IPS DF 6.9 (cell line): ENCODE results near the gene MPPED1.

Source experiments
- DNase-seq: peaks from one replicate; pipeline ENCODE4 v3.0.0-alpha.2; 2013; ENCODE audit warnings: low read depth, low spot score
- H3K27ac ChIP-seq: one replicate; pipeline ENCODE4 v1.5.1; 2013; ENCODE audit warnings: low read length, control low read depth
- H3K27me3 ChIP-seq: 2 replicates; pipeline ENCODE4 v1.6.1; 2013; ENCODE audit warnings: mild to moderate bottlenecking, low read length; ENCODE audit not compliant: control insufficient read depth, insufficient read depth
- H3K36me3 ChIP-seq: 2 replicates; pipeline ENCODE4 v1.6.1; 2013; ENCODE audit warnings: low read length; ENCODE audit not compliant: control insufficient read depth, insufficient read depth
- H3K4me1 ChIP-seq: 2 replicates; pipeline ENCODE4 v1.6.1; 2013; ENCODE audit warnings: low read length; ENCODE audit not compliant: control insufficient read depth, insufficient read depth
- H3K4me3 ChIP-seq: 2 replicates; pipeline ENCODE4 v1.5.1; 2013; ENCODE audit warnings: mild to moderate bottlenecking, low read length
- H3K9me3 ChIP-seq: 2 replicates; pipeline ENCODE4 v1.6.1; 2013; ENCODE audit warnings: low read length, inconsistent platforms; ENCODE audit not compliant: control insufficient read depth, insufficient read depth
- WGBS: extraction: QIAGEN DNeasy Blood & Tissue Kit; methylation state at CpG from one replicate; pipeline ENCODE4 v1.1.7; 2013; ENCODE audit warnings: mixed read lengths, missing lambda C conversion rate; ENCODE audit not compliant: insufficient read length, insufficient coverage; 5-methylcytosine and 5-hydroxymethylcytosine counted together

Gene MPPED1

DNA sequence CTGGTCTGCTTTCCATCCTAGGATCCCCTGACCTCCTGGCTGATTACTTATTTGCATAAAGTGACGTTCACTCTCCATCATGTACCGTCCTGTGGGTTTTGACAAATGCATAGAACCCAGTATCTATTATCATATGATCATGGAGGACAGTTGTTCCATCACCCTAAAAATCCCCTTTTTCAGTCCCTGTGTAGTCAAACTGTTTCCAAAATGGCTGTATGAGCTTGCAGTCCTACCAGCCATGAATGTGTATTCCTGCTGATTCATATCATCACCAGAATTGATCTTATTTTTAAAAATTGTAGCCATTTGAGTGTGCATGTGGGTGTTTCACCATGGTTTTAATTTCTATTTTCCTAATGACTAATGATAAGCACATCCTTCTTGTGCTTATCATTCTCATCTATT, 108.8 kb downstream of the MPPED1 start:
- Histone ChIP-seq H3K9me3 (no peaks in the 10 kb centered on the region), H3K4me3 (no peak overlapping the region), H3K27me3 (no peaks in the 10 kb centered on the region), H3K27ac (no peak overlapping the region), H3K4me1 (no peaks in the 10 kb centered on the region), H3K36me3 (no peaks in the 10 kb centered on the region)
- DNase-seq, result no peak
- no CpG with 5 or more reads among the region's 2 CpGs for WGBS

DNA sequence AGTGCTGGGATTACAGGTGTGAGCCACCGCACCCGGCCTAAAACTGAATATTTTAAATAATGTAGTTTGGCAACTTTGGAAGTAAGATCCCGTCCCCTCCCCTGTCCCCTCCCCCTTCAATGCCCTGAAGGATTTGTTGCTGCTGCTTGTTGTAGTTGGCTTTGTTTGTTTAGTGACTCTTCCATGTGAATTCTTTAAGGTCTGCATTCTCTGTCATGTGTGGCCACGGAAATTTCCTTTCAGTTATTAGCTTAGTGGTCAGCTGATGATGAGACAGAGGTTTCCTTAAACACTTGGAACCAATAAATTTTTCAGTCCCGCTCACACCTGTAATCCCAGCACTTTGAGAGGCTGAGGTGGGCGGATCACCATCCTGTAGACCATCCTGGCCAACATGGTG, 109.9 kb downstream of the MPPED1 start:
- H3K4me1 ChIP-seq, result no peaks in the 10 kb centered on the region
- WGBS, result no CpG with 5 or more reads among the region's 6 CpGs
- no peak overlapping the region for H3K27ac ChIP-seq
- no peaks in the 10 kb centered on the region for H3K36me3 ChIP-seq
- DNase-seq, result no peak
- H3K9me3 ChIP-seq, result no peaks in the 10 kb centered on the region
- H3K27me3 ChIP-seq, result no peaks in the 10 kb centered on the region
- H3K4me3 ChIP-seq, result no peak overlapping the region

GRCh38 chr22:43526117-43526655, 114.4 kb downstream of the MPPED1 start:
- WGBS, result no CpG with 5 or more reads among the region's 7 CpGs
- H3K36me3 ChIP-seq, result no peaks in the 10 kb centered on the region

GRCh38 chr22:43526946-43527345, 115.1 kb downstream of the MPPED1 start:
- DNase-seq, result no peak
- WGBS, result no CpG with 5 or more reads among the region's 5 CpGs
- Histone ChIP-seq H3K4me3 (no peak overlapping the region), H3K36me3 (no peaks in the 10 kb centered on the region), H3K4me1 (no peaks in the 10 kb centered on the region), H3K27me3 (no peaks in the 10 kb centered on the region), H3K27ac (no peak overlapping the region), H3K9me3 (no peaks in the 10 kb centered on the region)

More at GRCh38 chr22:43526117-43526655, 114.4 kb downstream of the MPPED1 start:
- no peaks in the 10 kb centered on the region for H3K27me3 ChIP-seq
- DNase-seq, result no peak
- no peak overlapping the region for H3K27ac ChIP-seq
- no peaks in the 10 kb centered on the region for H3K9me3 ChIP-seq
- no peaks in the 10 kb centered on the region for H3K4me1 ChIP-seq
- no peak overlapping the region for H3K4me3 ChIP-seq

DNA sequence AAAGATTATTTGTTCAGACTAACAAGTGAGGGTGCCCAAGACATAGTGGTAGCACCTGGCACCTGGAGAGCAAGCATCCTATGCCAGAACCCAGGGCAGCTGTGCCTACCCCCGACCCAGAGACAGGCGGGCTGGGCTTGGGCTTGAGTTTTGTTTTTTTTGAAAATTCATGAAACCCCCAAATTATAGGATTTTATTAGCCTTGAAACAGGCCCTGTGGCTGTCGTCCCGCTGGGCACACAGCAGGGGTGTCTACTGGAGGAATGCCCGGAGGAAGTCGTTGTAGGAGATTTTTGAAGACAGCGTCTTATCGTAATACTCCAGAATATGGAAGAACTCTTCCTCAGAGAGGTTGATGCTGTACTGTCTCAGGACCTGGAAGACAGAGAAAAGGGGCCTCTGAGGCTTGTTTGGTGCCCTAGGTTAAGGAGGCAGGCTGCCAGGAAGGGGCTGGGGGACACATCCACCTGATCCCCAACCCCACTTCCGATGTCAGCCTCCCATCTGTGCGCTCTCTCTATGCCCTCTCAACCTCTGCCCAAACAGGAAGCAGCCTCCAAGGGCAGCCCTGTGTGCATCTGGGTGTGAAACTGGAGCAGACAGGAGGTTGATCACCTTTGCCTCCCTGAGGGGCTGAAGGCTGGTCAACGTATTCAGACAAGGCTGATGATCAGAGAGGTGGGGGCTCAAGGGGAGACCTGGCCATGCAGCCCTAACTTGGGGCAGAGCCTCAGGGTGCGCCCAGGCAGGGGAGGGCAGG, 117.0 kb downstream of the MPPED1 start:
- WGBS, result no CpG with 5 or more reads among the region's 12 CpGs
- no peak for DNase-seq
- Histone ChIP-seq H3K36me3 (no peaks in the 10 kb centered on the region), H3K4me1 (no peaks in the 10 kb centered on the region), H3K27ac (no peak overlapping the region), H3K9me3 (no peaks in the 10 kb centered on the region), H3K4me3 (no peak overlapping the region), H3K27me3 (no peaks in the 10 kb centered on the region)

DNA sequence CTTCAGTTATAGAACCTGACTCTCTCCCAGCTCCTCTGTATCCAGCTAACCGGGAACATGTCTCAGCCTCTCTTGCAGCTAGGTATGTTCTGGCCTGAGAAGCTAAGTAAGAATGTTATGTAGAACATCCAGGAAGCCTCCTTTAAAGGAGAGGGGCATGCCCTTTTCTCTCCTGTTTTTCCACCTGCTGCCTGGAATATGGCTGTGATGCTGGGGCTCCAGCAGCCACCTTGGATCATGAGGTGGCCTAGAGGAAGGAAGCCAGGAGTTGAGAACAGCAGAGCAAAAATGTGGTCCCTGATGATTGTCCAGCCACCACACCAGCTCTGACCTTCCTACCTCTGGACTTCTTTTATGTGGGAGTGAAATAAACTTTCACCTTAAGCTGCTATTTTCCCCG, 117.6 kb downstream of the MPPED1 start:
- Histone ChIP-seq H3K36me3 (no peaks in the 10 kb centered on the region), H3K4me1 (no peaks in the 10 kb centered on the region), H3K9me3 (no peaks in the 10 kb centered on the region), H3K27ac (no peak overlapping the region), H3K4me3 (no peak overlapping the region), H3K27me3 (no peaks in the 10 kb centered on the region)
- no CpG with 5 or more reads among the region's 2 CpGs for WGBS
- DNase-seq, result no peak

- no peaks in the 10 kb centered on the region for H3K36me3 ChIP-seq
- DNase-seq, result no peak
- no peaks in the 10 kb centered on the region for H3K27me3 ChIP-seq
- no CpG with 5 or more reads among the region's 9 CpGs for WGBS
- H3K4me1 ChIP-seq, result no peaks in the 10 kb centered on the region
- no peaks in the 10 kb centered on the region for H3K9me3 ChIP-seq
- no peak overlapping the region for H3K27ac ChIP-seq
- no peak overlapping the region for H3K4me3 ChIP-seq
Measured at GRCh38 chr22:43529934-43530333, 118.1 kb downstream of the MPPED1 start.

DNA sequence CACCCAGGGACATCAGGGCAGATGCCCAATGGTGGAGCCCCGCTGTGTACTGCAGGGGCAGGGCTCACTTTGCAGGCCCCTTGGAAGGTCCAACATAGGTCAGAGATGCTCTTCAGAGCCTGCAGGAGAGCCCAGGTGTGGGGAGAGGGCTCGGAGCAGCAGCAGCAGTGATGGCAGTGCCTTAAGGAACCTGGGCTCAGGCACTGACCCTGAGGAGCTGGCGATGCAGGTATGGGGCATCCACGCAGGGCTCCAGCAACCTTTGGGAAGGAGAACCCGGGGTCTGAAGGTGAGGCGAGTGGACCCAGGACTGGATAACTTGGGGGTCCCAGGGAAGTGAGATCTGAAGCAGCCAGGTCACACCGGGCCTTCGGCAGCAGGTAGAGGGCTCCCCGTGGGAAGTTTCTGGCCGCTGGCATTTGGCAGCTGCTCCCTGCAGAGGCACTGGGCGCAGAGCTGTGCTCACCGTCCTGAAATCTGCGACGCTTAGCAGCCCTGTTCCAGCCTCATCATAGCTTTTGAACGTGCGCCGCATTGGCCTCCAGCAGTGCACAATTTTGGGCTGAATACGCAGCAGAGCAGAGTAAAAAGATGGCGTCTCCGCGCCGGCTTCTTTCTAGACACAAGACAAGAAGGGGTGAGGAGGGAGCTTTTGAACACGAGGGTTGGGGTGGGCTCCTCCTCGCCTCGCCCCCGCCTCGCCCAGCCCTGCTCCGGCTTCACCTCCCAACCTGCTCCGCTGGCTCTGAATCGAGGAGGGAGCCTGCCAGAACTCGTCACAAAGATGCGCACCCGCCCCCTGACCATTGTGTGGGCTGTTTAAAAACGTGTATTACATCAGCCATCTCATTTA, 118.8 kb downstream of the MPPED1 start:
- H3K4me1 ChIP-seq, result no peaks in the 10 kb centered on the region
- H3K36me3 ChIP-seq, result no peaks in the 10 kb centered on the region
- DNase-seq, result no peak
- WGBS, result no CpG with 5 or more reads among the region's 34 CpGs
- H3K4me3 ChIP-seq, result no peak overlapping the region
- no peak overlapping the region for H3K27ac ChIP-seq
- H3K9me3 ChIP-seq, result no peaks in the 10 kb centered on the region
- no peaks in the 10 kb centered on the region for H3K27me3 ChIP-seq

GRCh38 chr22:43531651-43532050, 119.8 kb downstream of the MPPED1 start:
- no peak for DNase-seq
- H3K27ac ChIP-seq, result no peak overlapping the region
- no peak overlapping the region for H3K4me3 ChIP-seq
- WGBS, result no CpG with 5 or more reads among the region's 4 CpGs
- no peaks in the 10 kb centered on the region for H3K9me3 ChIP-seq
- no peaks in the 10 kb centered on the region for H3K4me1 ChIP-seq
- H3K27me3 ChIP-seq, result no peaks in the 10 kb centered on the region
- H3K36me3 ChIP-seq, result no peaks in the 10 kb centered on the region

DNA sequence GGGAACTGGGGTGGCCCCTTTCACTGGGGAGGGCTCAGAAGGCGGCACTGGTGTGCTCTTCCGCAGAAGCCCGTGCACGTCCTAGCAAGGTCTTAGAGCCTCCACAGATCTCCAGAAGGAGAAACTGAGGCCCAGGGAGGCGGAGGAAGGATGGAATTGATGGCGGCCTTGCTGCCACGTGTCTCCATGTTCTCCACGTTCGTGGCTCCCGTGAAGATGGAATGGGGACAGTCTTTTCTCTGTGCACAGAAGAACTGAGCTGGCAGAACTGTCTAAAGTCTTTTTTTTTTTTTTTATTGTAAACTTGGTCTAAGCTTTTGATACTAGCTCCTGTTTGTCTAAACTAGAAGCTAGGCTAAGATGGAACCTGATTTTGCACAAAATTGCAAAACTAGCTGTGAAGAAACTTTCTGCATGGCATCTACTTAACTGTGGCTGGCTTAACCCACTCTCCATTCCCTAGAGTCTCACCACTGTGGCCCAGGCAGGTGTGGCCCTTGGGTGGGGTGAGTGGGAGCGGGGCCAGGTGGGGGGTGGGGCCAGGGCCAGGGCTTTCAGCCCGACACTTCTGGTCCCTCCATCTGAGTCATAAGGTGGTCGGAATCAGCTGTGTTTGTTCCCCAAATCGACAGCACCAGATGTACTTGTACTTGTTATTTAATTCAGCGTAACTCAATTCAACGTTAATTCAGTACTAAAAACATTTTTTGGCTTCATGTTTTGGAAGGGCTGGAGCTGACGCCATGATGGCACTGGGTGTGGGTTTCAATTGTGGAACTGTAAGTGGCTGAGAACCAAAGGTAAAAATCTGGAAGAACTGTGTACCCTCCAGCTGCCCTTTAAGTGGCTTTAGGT, 120.7 kb downstream of the MPPED1 start:
- Histone ChIP-seq H3K27ac (no peak overlapping the region), H3K4me1 (no peaks in the 10 kb centered on the region), H3K27me3 (no peaks in the 10 kb centered on the region), H3K36me3 (no peaks in the 10 kb centered on the region), H3K4me3 (no peak overlapping the region), H3K9me3 (0 out of 2 replicates have a peak, but pooled peaks cover 1% of the 10 kb centered on the region)
- no peak for DNase-seq
- WGBS, result no CpG with 5 or more reads among the region's 17 CpGs
